Glomerular endothelial cell (primary cell): ENCODE results near the gene GCK. TPM values are rescaled to one million over a fixed set of nuclear protein-coding genes. Genes with fewer than 3 reads are reported as not detected.
"Not testable (repeated sequence)": the region's sequence is repeated elsewhere in the genome, so short reads cannot be mapped to it uniquely, and the experiment has no call there.

Experiments
- DNase-seq: peaks from one replicate; pipeline ENCODE4 v3.0.0-alpha.2; 2011; ENCODE audit warnings: low read depth, low spot score; ENCODE audit errors: extremely low read depth
- total RNA-seq: library from RNA; depleted of rRNA; stranded (reverse); fragments of >200 nt; gene quantifications from 2 replicates; pipeline ENCODE4 v1.2.3, GENCODE V29; 2015

The GCK gene
- total RNA-seq, 1 donor from 2014 or later = 0.41 TPM

DNA sequence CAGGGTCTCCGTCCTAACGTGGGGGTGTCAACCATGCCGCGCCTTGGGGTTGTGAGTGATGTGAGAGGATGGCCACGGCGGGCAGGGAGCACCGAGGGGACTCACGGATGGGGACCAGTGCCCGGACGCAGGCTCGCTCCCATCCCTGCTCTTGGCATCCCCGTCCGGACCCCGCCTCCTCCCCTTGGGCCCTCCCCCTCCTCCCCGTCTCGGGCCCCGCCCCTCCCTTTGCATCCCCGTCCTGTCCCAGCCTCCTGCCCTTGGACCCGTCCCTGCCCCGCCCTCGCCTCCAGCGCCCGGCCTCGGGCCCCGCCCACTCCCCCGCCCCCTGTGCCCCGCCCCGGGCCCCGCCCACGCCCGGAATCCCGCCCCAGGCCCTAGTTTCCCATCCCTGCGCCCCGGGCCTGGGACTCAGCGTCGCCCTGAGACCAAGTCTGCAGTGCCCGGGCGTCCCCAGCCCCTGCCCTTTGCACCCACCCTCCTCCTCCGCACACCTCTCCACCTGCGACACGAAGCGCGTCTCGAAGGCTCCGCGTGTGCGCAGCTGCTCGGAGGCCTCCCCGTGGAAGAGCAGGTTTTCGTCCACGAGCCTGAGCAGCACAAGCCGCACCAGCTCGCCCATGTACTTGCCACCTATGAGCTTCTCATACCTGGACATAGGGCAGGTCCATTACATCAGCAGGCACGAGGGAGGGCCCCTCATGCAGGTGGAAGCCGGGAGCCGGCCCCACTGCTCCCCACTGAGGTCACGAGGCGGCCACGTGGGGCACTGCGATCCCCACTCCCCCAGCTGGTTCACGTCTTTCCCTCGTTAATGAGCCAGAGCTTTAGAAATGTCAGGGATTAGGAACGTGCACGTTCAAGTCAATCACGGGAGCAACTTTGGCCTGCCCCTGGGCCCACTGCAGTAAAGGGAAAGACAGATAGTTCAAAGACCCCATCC lies 43.0 kb downstream of the GCK start:
- DNase-seq = no peak

DNA sequence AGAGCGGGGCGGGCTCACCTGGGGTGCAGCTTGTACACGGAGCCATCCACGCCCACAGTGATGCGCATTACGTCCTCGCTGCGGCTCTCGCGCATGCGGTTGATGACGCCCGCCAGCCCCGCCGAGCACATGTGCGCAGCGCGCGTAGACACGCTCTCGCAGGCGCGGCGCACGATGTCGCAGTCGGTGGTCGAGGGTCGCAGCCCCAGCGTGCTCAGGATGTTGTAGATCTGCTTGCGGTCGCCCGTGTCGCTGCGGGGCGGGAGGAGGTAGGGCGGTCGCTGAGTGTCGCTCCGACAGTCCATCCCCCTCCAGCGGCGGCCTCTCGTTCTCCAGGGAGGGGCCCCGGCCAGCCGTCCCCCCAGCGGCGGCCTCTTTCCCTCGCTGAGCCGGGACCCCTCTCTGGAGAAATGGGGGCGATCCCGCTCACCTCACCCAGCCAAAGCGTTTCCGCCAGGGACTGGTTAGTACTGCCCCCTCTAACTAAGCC lies 43.7 kb downstream of the GCK start:
- DNase-seq = no peak

DNA sequence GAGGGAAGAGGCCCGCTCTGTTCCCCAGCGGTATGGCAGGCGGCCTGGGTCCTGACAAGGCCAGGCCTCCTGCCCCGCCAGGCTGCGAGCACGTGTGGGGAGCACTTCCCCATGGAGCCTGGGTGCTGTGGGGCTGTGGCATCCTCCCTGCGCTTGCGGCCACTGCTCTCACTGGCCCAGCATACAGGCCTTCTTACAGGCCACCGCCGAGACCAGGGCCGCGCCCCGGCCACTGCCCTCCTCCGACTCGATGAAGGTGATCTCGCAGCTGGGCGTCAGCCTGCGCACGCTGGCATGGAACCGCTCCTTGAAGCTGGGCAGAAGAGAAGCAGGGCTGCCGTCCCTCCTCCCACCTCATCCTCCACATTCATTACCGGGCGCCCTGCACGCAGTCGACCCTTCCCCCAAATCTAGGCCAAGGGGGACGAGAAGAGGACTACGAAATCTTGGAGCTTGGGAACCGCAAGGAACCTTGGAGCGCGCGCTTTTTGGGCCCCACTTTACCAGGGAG lies 44.2 kb downstream of the GCK start:
- no peak for DNase-seq

DNA sequence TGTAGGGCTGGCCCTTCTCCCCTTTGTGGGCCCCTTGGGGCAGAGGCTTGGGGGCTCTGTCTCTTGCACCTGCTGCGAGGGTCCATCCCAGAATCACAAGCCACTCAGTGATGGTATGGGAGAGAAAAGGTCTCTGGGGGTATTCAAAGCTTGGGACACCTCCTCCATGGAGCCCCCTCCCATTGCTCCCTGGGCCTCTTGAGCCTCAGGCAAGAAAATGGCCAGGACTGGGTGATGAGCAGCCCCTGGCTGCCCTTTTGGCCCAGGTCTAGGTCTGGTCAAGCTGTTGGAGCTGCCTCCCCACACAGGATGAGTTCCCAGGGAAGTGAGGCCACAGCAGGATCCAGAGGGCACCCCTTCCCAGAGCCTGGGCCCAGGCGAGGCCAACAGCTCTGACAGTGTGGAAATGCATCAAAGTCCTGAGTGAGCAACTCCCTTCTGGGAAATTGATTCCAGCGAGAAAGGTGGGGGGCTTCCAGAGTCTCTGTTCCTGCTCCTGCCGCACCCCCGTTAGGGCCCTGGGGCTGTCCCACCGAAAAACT lies 44.7 kb downstream of the GCK start:
- DNase-seq = no peak

DNA sequence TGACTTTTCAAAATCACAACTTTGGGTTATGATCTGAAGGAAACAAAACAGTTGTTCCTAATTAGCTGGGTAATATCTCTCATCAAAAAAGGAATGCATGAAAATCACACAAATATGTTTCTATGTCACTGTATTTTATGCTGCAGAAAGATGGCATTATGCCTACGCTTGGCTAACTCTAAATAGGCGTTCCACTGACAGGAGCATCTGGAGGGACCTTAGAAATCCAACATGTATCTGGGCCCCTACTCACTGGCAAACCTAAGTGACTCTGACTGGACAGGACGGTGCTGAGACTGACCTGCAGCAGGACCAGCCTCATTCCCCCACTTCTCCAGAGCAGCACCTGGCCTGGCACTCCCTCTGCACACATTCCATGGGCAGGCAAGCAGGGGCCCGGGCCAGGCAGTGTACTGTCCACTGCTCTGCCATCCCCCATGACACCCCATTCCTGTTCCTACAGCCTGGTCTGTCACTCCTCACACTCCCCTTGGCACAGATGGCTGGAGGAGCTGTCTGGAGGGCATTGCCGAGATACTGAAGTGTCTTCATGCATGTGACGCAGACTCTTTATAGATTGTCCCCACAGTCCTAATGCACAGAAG lies 45.5 kb downstream of the GCK start:
- DNase-seq = no peak

DNA sequence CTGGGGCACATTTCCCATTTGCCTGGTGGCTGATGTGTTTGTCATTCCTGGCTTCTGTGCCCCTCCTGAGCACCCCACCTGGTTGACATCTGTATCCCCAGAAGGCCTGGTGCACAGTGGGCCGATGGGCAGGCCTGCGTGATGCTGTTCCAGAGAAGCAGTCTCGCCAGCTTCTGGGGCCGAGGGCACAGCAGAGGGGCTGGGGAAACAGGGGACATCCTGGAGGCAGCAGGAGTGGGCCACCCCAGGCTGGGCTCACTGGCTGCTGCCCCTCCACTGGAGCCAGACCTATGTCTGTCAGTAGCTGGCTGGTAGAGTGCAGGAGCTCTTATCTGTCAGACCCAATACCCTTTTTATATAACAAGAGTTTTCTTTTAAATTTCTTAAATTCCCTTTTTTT lies 47.2 kb downstream of the GCK start:
- DNase-seq = no peak

DNA sequence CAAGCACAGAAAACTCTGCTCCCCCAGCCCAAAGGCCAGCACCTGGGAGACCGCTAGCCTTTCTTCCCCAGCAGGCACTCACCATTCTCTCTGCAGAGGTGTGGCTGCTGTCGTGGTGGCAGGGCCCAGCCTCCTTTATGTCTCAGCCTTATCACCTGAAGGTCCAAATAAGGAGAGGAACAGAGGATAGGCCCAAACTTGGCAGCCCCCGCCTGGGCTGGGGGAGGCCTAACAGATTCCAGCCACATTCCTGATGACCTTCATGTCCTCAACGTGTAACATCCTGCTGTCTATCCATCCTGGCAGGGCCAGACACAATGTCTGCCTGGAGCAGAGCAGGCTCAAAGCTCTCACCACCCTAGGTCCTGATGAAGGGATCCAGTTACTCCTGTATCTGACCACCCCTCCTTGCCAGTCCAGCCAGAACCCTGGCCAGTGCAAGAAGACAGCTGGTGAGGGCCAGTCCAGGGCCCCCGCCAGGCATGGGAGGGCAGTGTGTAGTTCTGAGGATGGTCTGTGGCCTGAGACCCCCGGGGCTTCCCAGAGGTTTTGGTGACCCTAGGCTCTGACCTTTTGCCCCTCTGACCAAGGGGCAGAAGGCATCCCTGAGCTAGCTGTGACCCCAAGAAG lies 47.9 kb downstream of the GCK start, which contains the start of gene MYL7:
MYL7 (minus strand) TSS at position 112 of the 630 bp plus-strand sequence; CDS start at position 85, 27 bp downstream.
- DNase-seq = no peak

GRCh38 chr7:44140341-44140740 lies 48.9 kb downstream of the GCK start:
- no peak for DNase-seq

DNA sequence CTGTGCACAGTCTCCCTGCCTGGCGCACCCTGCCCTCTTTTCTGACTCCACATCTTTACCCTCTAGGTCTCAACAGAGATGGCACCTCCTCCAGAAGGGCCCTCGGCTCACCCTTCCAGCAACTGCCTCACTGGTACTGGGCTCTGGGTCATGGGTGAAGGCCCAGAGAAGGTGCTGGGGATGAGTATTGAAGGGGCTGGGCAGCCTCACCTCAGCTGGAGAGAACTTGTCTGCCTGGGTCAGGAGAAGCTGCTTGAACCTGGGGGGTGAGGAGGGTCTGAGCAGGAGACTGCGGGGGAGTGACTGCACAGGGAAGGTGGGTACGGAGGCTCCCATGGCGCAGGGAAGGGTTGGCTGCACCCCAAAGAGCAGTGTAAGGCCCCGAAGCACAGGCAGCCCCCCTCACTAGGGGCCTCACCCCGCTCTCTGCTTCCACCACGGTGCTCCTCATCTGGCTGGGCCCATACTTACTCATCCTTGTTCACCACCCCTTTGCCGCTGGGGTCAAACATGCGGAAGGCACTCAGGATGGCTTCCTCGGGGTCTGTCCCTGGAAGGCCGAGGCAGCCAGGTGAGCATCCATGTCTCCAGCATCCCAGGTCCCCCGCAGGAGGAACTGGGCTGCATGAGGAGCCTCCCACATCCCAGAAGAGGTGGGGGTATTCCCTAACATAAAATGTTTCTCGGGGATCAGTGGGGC lies 49.8 kb downstream of the GCK start:
- DNase-seq = no peak

DNA sequence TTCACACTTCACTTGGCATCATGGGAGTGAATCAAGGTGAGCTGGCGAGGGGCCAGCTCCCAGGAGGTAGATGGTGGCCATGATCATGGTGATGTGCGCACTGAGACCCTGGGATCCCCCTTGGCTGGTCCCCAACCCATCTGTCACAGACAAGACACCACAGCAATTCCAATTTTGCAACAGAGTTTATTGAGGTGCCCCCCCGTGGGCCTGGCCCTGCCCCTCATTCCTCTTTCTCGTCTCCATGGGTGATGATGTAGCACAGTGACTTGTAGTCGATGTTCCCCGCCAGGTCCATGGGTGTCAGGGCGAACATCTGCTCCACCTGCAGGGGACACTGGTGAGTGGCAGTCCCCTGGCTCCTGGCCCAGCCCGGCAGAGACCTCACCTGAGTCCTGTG lies 50.5 kb downstream of the GCK start:
- DNase-seq = no peak

DNA sequence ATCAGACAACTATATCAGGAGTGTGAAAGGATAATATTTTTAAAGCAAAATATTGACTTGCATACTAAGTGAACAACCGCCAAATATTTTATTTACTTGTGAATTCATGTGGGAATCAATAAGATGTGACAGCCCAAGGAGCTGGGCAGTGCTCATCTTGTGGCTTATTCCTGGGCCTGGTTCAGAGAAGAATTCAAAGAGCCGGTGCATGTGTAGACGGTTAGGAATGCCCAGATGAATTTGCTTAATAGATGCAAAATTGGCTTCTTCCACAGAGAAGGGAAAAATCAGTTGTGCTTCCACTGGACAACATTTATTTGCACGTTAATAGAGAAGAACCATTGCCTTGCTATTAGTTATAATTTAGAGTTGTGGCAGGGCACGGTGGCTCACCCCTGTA lies 52.5 kb downstream of the GCK start:
- no peak for DNase-seq

- no peak for DNase-seq
Observed at GRCh38 chr7:44134943-44135628, 54.2 kb downstream of the GCK start.

DNA sequence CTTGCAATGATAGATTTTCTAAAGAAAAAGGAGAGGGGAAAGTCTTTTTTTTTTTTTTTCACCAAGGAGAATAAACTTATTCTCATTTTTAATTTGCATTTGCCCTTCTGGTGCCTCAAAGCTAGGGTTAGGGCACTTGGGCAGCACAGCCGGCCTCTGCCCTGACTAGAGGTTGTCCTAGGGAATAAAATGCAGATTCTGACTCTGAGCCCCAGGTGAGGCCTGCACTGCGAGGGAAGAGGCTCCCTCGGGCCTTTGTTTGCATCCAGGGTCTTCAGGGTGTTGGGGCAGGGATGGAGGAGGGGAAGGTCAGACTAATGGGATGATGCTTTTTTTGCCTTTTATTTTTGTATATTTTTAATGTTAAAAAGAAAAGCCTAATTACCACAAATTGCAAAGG lies 55.9 kb downstream of the GCK start:
- DNase-seq = no peak

DNA sequence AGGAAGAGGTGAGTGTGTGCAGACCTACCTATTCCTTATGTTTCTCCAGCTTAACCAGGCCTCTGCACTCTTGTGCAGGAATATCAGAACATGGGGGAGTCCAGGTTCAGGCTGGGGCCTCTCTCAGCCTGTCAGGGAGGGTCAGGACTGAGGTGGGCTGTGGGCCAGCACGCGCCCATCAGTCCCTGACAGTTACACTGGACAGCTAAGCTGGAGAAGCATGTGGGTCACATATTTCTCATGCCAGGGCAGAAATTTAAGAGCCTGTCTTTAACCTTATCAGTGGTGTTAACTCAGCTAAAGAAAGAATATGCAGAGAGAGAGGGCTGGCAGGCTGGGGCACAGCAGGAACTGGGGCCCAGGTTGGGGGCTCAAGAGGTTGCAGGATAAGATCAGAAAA lies 57.2 kb downstream of the GCK start:
- no peak for DNase-seq

GRCh38 chr7:44131173-44132029 lies 57.8 kb downstream of the GCK start:
- no peak for DNase-seq

DNA sequence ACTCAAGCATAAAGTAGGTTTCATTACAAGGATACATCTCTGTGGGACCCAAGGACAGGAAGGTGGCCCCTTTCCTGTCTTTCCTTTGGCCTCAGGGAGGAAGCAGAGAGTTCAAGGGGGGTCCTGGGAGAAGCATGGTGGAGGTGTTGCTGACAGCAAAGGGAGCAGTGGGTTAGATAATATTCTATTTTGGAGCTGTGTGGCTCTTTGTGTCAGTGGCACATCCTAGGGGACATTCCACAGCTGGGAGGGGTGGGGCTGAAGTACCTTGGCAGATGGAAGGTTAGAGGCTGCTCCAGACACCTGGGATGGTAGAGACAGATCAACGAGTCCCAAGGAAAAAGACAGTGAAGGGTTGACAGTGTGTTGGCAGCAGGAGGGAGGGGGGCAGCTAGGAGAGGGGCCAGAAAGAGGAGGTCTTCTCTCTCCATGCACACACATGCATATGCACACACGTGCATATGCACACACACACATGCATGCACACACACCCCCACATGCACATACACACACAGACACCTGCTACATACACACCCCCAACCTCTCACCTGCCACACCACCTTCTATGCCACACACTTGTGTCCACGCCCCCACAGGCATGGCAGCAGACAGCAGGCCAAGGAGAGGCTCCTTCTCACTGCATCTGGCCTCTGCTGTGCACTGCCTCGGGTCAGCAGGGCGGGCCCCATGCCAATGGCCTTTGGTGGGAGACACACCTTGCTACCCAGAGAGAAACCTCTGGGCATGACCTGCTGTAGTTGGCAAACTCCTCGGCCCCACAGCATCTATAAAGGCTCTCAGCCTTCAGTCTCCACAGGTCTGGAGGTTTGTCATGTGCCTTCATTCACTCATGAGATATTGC lies 60.3 kb downstream of the GCK start:
- DNase-seq = no peak

DNA sequence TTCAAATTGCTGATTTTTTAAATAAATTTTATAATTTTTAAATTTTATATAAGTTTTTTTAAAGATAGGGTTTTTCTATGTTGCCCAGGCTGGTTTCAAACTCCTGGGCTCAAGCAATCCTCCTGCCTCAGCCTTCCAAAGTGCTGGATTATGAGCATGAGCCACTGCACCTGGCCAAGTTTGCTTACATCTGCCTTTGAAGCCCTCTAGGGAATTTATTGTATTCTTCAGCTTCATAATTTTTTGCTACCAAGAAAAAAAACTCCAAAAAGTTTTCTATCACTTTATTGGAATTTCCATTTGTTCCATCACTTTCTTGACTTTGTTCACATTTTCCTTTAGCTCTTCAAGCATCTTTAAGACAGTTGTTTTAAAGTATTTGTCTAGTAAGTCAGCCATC lies 62.1 kb downstream of the GCK start:
- DNase-seq = no peak

GRCh38 chr7:44126574-44126973 lies 62.7 kb downstream of the GCK start:
- not testable (repeated sequence) for DNase-seq
